ENCODE results near the gene PLEKHA5.

DNA sequence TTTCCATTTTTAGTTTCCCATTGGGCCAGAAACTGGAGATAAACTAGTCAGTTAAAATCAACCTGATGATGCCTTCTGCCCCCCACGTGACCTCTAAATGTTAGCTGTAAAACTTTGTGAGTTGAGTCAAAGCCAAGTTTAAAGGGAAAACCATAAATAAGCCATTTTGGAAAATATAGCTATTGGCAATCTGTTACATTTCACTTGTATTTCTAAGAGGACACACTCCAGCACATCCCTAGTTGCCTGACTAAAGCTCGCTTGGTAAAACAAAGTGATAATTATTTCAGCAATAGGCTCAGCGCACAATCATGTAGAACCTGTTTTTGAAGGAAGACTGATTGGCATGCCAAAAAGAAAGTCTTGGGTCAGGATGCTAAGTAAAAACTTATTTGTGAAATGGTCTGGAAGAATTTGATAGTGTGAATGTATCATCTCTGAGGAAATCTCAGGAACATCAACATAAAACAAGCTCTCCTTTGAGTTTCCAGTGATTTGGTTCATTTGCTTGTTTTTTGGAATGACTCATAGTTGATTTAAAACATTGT, 260.6 kb downstream of the PLEKHA5 start:
- TF ChIP-seq CTCF (IDR thresholded peaks at IDR 0.05) (no peak), POLR2A (IDR thresholded peaks at IDR 0.05) (no peak), EP300 (IDR thresholded peaks at IDR 0.05) (no peak)
